NCI-H1436 (cell line): Measurements from ENCODE around the gene ZNF740.
A peak's percentile ranks its signal among the peaks of the same experiment; 100 is the strongest.
"Not testable (repeated sequence)": the region's sequence is repeated elsewhere in the genome, so short reads cannot be mapped to it uniquely, and the experiment has no call there.

Experiments
- DNase-seq: peaks from one replicate; lab custom pipeline; 2025; lab: John Stamatoyannopoulos, UW

ZNF740 gene

DNA sequence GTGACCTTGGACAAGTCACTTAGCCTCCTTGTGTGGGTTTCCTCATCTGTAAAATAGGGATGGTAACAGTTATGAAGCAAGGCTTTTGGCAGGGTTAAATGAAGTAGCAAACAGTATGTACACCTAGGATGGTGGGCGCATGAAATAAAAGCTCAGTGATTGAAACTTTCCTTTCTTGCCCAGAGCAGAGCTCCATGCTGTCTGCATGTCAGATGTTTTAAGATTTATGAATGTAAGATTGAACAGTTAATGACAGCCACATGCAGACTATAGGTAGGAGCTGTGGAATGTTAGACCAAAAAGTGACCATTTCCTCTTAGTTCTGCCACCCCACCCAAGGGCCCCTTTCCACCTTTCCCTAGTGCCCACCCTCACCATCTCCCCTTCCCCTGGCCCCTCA lies 14.5 kb downstream of the ZNF740 start:
- DNase-seq = no peak

DNA sequence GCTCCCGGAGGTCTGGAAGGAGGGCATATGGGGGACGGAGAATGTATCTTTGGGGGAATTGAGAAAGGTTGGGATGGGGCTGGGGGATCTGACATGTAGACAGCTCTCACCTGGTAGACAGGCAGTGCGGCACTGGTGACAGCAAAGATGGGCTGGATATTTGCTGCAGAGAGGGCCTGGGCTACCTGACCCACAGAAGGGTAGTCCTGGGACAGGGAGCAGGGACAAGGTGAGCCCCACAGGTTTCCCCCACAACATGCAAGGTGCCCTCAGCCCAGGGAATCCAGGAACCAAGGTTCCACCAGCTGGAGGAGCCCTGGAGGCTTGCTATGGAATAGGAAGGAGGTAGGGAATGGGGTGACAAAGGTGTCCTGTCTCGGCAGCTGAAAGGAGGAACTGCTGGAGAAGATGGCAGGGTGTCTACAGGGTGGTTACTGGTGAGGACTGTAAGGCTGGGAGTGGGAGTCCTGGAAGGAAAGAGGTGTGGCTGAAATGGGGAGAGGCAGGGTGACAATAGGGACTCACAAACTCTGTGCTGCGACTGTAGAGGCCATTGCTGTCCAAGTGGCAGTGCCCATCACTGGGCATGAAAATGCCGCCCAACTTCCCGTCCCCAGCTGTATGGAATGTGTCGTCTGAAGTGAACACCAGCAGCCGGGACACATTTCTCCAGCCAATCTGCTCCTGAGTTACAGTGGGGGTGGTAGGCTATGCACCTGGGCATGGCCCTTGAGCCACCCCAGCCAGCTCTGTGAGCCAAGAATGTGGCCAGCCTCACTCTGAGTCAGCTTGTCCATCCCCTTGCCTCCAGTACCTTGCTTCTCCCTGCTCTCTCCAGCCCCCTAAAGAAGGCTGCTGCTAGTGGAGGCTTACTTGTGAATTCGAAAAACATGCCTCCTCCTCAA lies 15.2 kb downstream of the ZNF740 start:
- no peak for DNase-seq

DNA sequence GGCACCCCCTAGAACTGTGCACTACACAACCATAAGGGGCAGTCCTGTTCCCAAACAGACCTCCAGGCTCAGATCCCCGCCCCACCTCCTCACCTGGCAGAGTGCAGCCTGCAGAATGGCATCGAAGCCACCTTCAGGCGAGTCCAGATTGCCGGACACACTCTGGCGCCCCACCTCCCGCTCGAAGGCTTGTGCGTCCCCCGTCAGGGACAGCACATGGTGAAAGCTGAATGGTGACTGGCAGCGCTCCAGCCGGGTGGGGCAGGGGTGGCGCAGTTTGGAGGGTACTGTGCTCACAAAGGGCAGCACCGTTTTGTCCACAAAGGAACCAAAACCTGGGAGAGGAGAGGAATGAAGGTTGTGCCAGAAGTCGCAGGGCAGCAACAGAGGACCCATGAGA lies 16.0 kb downstream of the ZNF740 start:
- no peak for DNase-seq

DNA sequence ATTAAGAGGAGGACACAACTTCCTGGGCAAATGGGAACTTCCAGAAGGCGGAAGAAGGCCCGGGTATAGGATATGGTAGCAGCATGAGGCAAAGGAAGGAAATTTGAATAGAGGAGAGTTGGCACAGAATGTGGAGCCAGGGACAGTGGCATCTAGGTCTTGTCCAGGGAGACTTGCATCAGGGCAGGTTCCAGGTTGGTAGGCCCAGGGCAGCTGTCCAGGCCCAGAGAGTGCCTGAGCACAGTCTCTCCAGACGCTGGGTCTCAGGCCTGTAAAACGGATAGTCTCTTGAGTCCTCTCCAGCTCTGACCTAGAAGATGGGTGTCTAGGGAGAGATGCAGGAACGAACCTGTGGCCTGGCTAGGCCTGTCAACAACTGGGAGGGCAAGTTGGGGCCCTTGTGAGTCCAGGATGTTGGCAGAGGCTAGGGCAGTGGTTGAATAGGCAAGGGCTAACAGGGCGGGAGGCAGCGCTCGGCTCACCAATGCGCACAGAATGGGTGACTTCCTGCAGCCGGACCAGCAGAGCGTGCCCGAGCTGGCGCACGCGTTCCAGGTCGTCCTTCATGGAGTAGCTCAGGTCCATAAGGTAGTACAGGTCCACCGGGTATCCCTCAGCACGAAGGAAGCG lies 16.6 kb downstream of the ZNF740 start:
- DNase-seq = no peak

DNA sequence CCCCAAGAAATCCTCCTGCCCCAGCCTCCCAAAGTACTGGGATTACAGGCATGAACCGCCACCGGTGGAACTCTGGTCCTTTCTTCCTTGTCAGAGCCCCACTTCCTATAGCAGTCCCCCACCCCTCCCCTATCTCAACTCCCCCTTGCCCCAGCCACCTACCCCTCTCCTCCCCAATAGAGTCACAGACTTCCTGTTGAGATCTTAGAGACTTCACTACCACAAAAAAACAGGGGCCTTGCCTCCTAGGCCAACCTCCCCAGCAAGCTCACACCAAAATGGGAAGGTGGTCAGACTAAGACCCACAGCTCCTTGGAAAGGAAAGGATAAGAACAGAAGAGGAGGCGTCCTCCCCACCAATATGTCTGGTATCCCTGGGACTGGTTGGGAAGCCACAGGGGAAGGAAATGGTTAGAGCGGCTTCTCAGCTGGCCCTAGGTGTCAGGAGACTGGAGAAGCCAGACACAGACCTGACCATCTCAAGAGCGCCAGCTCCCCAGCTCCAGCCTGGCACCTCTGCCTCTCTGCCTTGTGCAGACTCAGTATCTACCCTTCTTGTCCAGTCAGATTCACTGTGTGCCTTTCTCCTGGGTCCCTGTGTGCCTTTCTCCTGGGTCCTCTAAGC lies 18.1 kb downstream of the ZNF740 start:
- DNase-seq = no peak

DNA sequence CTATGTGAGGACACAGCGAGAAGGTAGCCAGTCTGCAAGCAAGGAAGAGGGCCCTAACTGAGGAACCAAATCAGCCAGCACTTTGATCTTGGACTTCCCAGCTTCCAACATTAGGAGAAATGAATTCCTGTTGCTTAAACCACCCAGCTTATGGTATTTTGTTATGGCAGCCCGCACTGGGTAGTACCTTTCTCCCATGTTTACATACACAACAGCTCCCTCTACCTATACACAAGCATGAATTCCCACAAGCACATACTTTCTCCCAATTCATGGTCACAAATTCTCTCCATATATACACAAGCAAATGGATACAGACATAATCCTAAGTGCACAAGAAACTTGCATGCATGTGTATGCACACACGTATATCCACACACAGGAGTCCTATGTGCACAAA lies 19.2 kb downstream of the ZNF740 start:
- no peak for DNase-seq

DNA sequence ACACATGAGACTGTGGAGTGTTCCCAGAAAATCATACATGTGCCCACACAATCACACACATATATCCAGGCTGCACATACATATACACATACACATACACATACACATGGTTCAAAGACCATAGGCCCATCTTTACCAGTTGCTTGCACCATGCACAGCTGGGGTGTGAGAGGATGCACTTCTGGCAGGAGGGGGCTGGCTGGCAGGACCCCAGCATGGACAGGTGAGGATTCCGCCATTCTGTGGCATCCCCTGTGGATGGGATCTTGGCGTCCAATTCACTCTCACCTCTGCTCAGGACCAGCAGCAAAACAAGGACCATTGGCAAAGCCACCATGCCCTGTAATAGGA lies 19.6 kb downstream of the ZNF740 start:
- DNase-seq = no peak

DNA sequence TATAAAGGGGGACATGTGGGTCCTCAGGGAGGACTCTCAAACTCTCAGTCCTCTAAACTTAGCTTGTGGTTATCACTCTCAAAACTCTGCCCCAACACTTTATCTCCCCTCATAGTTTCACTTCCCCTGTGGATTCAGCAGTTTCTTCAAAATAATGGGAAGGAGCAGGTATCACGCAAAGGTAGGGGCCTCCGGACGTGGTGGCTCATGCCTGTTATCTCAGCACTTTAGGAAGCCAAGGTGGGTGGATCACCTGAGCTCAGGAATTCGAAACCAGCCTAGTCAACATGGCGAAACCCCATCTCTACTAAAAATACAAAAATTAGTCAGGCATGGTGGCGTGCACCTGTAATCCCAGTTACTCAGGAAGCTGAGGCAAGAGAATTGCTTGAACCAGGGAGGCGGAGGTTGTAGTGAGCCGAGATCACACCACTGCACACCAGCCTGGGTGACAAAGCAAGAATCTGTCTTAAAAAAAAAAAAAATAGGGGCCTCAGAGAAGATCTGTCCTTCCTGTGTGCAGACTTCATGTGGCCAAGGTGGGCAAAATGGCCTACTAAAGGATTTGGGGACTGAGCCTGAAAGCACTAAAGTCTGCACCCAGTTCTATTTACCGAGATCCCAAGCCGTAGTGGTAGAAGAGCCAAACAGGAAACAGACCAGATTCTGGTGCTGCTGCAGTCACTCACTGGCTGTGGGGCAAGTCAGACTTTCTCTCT lies 20.1 kb downstream of the ZNF740 start:
- no peak for DNase-seq

DNA sequence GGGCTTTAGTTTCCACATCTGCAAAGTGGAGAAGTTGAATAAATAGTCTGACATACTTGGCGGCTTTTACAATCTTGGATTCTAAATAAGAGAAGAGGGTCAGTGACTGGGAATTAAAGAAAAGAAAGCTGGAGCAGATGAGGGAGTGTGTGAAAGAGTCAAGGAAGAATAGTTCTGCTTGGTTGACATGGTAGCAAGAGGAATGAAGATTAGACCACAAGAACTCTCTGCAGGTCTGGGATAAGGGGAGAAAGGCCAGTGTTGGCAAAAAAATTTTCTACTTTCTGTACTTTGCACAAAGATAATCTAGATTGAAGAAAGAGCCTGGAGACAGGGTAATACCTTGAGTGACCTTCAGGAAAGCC lies 20.6 kb downstream of the ZNF740 start:
- DNase-seq = no peak

DNA sequence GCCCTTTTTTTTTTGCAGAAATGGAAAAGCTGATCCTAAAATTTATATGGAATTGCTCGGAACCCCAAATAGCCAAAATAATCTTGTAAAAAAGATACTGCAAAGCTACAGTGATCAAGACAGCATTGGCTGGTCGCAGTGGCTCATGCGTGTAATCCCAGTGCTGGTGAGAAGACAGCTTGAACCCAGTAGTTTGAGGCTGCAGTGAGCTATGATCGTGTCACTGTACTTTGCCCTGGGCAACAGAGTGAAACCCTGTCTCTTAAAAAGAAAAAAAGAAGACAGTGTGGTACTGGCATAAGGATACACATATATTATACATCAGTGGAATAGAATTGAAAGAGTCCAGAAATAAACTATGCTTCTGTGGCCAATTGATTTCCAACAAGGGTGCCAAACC lies 21.1 kb downstream of the ZNF740 start:
- DNase-seq = no peak

DNA sequence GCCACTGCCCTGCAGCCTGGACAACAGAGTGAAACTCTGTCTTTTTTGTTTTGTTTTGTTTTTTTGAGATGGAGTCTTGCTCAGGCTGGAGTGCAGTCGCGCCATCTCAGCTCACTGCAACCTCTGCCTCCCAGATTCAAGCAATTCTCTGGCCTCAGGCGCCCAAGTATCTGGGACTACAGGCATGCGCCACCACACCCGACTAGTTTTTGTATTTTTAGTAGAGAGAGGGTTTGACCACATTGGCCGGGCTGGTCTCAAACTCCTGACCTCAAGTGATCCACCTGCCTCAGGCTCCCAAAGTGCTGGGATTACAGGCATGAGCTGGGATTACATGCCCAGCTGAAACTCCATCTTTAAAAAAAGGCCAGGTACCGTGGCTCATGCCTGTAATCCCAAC lies 21.8 kb downstream of the ZNF740 start:
- not testable (repeated sequence) for DNase-seq

DNA sequence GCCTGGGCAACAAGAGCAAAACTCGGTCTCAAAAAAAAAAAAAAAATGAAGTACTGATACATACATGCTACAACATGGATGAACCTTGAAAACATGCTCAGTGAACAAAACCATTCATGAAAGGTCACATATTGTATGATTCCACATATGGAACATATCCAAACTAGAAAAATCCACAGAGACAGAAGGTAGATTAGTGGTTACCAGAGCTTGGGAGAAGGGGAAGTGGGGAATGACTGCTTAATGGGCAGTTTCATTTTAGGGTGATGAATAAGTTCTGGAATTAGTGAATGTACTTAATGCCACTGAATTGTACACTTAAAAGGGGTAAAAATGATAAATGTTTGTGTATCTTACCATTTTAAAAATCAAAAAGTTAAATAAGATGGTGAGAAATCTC lies 23.8 kb downstream of the ZNF740 start:
- no peak for DNase-seq

DNA sequence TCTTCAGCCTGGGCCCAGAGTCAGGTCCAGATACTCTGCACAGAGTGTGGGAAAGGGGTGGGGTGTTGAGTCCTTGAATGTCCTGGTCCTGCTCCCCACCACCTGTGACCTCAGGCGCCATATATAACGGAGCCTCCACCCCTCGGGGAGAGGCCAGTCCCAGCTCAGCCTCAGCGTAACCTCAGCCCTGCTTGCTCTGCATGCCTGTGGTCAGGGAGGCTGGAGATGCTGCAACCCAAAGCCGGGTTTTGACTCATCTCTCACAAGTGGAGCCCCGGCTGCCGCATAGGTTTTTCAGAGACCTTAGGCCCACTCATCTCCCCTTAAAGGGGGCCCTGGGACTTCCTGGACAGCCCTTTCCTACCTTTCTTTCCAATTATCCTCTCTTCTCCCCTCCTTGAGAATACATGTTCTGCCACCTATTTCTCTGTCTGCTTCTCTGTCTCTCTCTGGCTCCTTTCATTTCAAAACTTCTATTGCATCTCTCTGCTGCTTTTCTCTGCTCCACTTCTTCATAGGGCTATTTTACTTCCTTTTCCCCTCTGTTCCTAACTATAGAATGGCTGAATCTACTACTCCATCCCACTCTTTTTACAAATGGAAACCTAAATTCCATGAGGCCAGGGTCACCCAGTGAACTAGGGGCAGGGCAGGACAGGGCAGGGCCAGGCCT lies 25.4 kb downstream of the ZNF740 start:
- no peak for DNase-seq

DNA sequence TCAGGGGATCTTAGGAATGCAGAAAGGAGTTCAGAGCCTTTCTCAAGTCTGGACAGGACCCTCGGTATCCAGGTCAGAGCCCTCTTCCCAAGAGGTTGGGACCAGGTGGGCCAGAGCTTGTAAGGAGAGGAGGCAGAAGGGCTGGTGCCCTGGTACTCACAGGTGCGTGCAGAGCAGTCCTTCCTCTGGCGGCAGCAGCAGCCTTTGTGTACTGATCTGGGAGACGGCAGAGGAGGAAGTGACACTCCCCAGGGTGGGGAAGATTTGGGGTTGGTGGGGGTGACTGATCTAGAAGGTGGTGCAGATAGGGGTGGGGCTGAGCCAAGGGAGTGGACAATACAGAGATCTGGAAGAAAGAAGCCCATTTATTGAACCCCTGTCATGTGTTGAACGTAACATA lies 26.5 kb downstream of the ZNF740 start, which contains the start of gene ITGB7:
Gene ITGB7, minus strand, starts transcription at position 210 of the 400 bp plus-strand sequence. CDS start 6,808 bp downstream, outside the sequence.
- DNase-seq = no peak

DNA sequence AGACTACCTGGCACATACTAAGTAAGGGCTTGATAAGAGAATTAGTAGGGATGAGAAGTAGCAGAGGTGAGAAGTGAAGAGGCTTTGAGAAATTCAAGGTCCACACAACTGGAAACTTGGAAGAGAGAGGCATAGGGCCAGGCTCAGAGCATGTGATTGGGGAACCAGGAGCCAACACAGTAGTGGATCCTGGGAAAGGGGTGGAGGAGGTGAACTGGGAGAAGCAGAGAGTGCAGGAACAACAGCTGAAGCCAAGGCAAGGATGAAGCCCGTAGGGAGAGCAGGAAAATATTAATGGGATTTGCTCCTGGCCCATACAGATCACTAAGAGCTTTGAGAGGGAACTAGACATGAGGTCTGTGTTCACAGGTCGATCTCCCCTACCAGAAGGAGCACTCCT lies 27.9 kb downstream of the ZNF740 start:
- no peak for DNase-seq

DNA sequence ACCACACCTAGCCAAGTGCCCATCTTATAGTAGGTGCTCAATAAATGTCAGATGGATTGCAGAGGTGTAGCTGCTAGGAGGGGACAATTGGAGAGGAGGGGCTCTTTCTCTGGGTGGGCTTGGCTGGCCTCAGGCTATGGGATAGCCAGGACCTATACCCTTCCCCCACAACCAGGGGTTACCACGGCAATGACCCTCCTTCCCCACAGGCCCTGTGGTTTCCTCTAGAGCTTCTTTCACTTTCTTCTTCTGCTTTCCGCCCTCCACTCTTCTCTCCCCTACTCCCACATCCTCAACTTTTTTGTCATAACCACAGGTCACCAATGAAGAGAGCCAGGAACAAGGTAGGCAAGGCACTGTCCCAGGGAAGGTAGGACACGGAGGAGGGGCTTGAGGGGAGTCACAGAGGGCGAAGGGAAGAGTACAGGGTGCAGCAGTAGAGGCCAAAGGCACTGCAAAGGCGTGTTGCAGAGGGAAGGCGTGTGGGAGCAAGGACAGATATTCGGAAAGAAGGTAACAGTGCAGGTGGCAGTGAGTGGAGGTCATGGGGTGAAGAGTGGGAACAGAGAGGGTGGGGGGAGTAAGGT lies 28.4 kb downstream of the ZNF740 start:
- DNase-seq = no peak

DNA sequence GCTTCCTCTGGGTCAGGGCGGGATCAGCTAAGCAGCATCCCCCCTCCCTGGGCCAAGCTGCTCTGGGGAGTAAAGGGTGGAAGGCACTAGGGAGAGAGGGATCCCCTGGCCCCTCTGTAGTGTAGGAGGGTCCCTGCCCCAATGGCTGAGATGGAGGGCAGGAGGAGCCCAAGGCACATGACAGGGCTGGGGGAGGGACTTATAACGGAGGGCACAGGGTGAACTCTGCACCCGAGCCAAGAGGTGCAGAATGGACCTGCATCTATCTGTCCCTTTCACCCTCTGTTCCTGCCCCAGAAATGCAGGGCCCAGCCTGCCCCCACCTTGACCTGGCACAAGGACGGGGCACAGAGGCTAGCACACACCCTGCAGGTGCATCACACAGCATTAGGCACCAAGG lies 30.3 kb downstream of the ZNF740 start:
- no peak for DNase-seq

DNA sequence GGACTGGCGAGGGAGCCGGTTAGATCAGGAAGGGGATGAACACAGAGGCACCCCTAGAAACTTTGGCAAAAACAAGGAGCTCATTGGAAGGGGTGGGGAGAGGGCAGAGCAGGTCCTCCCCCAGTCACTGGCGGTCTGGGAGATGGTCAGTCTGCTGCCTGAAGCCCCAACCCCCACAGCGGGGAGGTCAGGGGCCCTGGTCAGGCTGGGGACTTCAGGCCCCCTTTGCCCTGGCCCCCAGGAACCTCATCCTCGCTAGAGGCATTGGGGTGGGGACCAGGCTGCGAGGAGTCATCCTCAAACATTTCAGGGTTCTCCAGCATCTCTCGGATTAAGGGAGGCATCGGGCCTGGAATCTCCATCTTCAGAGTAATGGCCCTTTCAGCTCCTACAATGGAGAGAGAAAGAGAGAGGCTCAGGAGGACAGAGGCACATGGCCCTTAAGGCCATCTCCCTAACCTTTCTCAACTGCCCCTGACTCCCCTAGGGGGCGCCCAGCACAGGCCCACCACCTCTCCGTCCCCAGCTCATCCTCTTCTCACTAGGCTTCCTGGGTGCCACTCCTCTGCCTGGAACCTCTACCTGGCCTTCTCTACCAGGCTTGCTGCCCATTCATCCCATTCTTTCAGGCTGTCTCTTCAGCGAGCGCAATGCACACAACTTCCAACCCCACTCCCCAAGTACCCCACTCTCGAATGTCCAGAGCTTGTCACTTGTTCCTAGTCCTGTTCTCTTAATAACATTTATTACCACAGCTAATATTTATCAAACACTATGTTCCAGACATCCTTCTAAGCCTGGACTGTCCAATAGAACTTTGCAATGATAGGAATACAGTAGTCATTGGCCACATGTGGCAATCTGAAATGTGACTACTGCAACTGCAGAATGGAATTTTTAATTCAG lies 31.2 kb downstream of the ZNF740 start:
- no peak for DNase-seq

DNA sequence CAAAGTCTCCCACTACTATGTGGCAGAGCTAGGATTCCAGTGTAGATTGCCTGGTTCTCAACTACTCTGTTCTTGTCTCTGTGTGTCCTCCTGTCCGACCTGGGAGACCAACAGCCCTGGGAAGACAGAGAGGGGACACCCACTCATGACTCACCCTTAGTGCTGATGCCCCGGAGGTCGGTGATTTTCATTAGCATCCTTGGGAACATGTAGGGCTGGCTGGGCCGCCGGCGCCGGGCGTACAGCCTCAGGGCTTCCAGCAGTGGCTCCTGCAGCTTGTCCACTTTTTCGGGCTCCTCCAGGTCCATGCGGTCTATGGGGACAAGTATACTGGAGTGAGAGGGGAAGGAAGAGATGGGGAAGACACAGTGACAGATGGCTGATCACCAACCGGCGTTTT lies 32.4 kb downstream of the ZNF740 start:
- no peak for DNase-seq

DNA sequence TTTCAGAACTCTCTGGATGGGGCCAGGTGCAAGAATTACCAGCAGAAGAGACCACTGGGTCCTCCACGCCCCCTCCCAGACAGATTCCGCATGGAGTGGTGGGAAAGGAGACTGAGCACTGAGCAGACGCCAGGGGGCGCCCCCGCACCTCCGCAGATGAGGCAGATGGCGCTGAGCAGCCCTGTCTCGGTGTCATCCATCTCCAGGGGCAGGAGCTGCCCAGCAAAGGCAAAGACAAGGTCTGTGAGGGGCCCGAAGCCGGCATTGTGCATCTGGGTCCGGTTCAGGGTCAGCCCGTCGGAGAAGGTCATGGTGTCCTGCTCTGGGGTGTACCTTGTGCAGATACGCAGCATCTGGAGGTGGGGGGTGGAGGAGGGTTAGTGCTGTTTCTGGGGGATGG lies 32.8 kb downstream of the ZNF740 start:
- peak; percentile 78 for DNase-seq

DNA sequence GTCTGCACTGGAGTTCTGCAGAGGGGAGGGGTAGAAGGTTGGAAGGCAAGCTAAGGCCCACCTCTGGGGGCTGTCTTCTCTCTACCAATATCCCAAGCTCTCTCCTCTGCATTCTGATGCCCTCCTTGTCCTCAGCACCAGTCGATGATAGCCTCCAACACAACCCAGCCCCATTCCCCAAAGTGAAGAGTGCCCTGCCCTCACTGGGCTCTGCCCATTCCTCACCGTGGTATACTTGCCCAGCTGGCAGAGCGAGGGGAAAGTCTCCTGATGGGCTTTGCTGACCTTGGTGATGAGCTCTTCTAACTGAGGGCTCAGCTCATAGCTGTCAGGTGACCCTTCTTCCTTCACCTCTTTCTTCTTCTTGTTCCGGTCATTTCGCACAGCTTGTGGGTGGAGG lies 33.7 kb downstream of the ZNF740 start:
- no peak for DNase-seq
